Stimulated activated CD8-positive, alpha-beta memory T cell treated with anti-CD3 and anti-CD28 coated beads, Interleukin-7, amount 100 ng/mL, for 24 hours (primary cell): ENCODE measurements around the gene NTNG1.
"Not testable (repeated sequence)": the region's sequence is repeated elsewhere in the genome, so short reads cannot be mapped to it uniquely, and the experiment has no call there.

ENCODE experiments used
- DNase-seq: peaks from one replicate; pipeline ENCODE4 v3.0.0-alpha.2; 2020; ENCODE audit warnings: low read depth

The NTNG1 gene

GRCh38 chr1:107140703-107141490 lies at the start of gene NTNG1:
NTNG1 (plus strand) TSS chr1:107141039.
- no peak for DNase-seq

GRCh38 chr1:107091418-107091817 lies 49.4 kb upstream of the NTNG1 start:
- no peak for DNase-seq

- DNase-seq, result not testable (repeated sequence)
These were observed 47.4 kb upstream of the NTNG1 start for GRCh38 chr1:107093395-107093794.

GRCh38 chr1:107095647-107096046 lies 45.2 kb upstream of the NTNG1 start:
- DNase-seq, result no peak

- DNase-seq, result no peak
These were observed 44.1 kb upstream of the NTNG1 start for GRCh38 chr1:107096690-107097089.

- DNase-seq, result no peak
These were observed 41.9 kb upstream of the NTNG1 start for GRCh38 chr1:107098961-107099360.

- DNase-seq, result no peak
These were observed 40.4 kb upstream of the NTNG1 start for GRCh38 chr1:107100331-107100984.

GRCh38 chr1:107105914-107106313 lies 34.9 kb upstream of the NTNG1 start:
- DNase-seq, result no peak

- DNase-seq, result no peak
These were observed 30.5 kb upstream of the NTNG1 start for GRCh38 chr1:107110326-107110725.

- DNase-seq, result no peak
These were observed 24.5 kb upstream of the NTNG1 start for GRCh38 chr1:107116306-107116790.

- DNase-seq, result no peak
These were observed 18.6 kb upstream of the NTNG1 start for GRCh38 chr1:107122225-107122624.

GRCh38 chr1:107123741-107124140 lies 17.1 kb upstream of the NTNG1 start:
- DNase-seq, result no peak

- no peak for DNase-seq
These were observed 16.1 kb upstream of the NTNG1 start for GRCh38 chr1:107124694-107125093.

GRCh38 chr1:107132195-107132594 lies 8.6 kb upstream of the NTNG1 start:
- no peak for DNase-seq

- no peak for DNase-seq
These were observed 8.1 kb upstream of the NTNG1 start for GRCh38 chr1:107132780-107133179.

- no peak for DNase-seq
These were observed 5.4 kb upstream of the NTNG1 start for GRCh38 chr1:107135463-107135862.

- no peak for DNase-seq
These were observed 2.7 kb upstream of the NTNG1 start for GRCh38 chr1:107138166-107138565.

GRCh38 chr1:107138767-107139445 lies 1.9 kb upstream of the NTNG1 start:
- no peak for DNase-seq

GRCh38 chr1:107139833-107140702 lies 771 bp upstream of the NTNG1 start:
- no peak for DNase-seq

GRCh38 chr1:107141491-107142126 lies 770 bp downstream of the NTNG1 start:
- DNase-seq, result no peak

GRCh38 chr1:107142140-107142542 lies 1.3 kb downstream of the NTNG1 start:
- no peak for DNase-seq
